ENCODE measurements around the gene GOLGA1. TPM values are rescaled to one million over a fixed set of nuclear protein-coding genes. Genes with fewer than 3 reads are reported as not detected.

Gene GOLGA1
- total and polyA plus RNA-seq, 2 of the 13 experiments (the other 11 are each of a cell fraction or from before 2014, with no cell fraction given), result 12.7 to 15.9 TPM

GRCh38 chr9:124940894-124941678 is at the start of gene GOLGA1 (continued):
- TF ChIP-seq ARID4A (CRISPR knock-in tag; IDR thresholded peaks at IDR 0.05; ENCODE audit: borderline replicate concordance), result peak; percentile 89; the same call in 1 of the 2 replicates
- TF ChIP-seq ZNF563 (CRISPR knock-in tag; IDR thresholded peaks at IDR 0.05), result peak; percentile 64
- TF ChIP-seq ZNF180 (CRISPR knock-in tag; IDR thresholded peaks at IDR 0.05; ENCODE audit: borderline replicate concordance, low read depth), result no peak
- TF ChIP-seq ZUFSP (CRISPR knock-in tag; IDR thresholded peaks at IDR 0.05; ENCODE audit: borderline replicate concordance), result no peak
- TF ChIP-seq NCOA1 (CRISPR knock-in tag; IDR thresholded peaks at IDR 0.05), result peak; percentile 79; the same call in 1 of the 2 replicates
- no peak for TF ChIP-seq HNF1A (IDR thresholded peaks at IDR 0.05; ENCODE audit: low read depth)
- 0 out of 2 replicates have a peak, but pooled peaks have one; percentile 60 for TF ChIP-seq HNF1A (CRISPR knock-in tag; IDR thresholded peaks at IDR 0.05; ENCODE audit: borderline replicate concordance)
- no peak; the same call in 1 of the 2 replicates for TF ChIP-seq NFKBIZ (CRISPR knock-in tag; IDR thresholded peaks at IDR 0.05)
- TF ChIP-seq DPF2 (CRISPR knock-in tag; IDR thresholded peaks at IDR 0.05; ENCODE audit: borderline replicate concordance, low read depth), result no peak
- TF ChIP-seq MAFK (conservative IDR thresholded peaks at IDR 0.05 in 1 of 2, IDR thresholded peaks at IDR 0.05 in 1 of 2; ENCODE audit: low read length in 2 of 2), result no peak; a peak in 1 of 4 replicates
- TF ChIP-seq ZFP82 (CRISPR knock-in tag; IDR thresholded peaks at IDR 0.05; ENCODE audit: borderline replicate concordance), result peak; percentile 17; the same call in 1 of the 2 replicates
- no peak for TF ChIP-seq ZFP41 (CRISPR knock-in tag; IDR thresholded peaks at IDR 0.05; ENCODE audit: borderline replicate concordance)
- TF ChIP-seq MTF1 (CRISPR knock-in tag; IDR thresholded peaks at IDR 0.05), result no peak

All from HepG2 (cell line).